SJSA1 (cell line): ENCODE data around the gene GDPD2. TPM values are rescaled to one million over a fixed set of nuclear protein-coding genes. Genes with fewer than 3 reads are reported as not detected.

Experiments
- DNase-seq, 2 experiments: peaks; one replicate each; pipeline ENCODE4 v3.0.0-alpha.2; 2015 to 2020; ENCODE audit warnings: low spot score in 2 of 2, low read depth in 1 of 2
- H3K27ac ChIP-seq: fragments of 250-450 bp; sonication (Bioruptor Pico); 2 replicates; pipeline ENCODE4 v1.5.1; 2020; ENCODE audit warnings: mild to moderate bottlenecking, moderate library complexity
- H3K27me3 ChIP-seq: fragments of 250-450 bp; sonication (Bioruptor Pico); replicated peaks from 2 replicates; pipeline ENCODE4 v1.5.1; 2020; ENCODE audit warnings: mild to moderate bottlenecking, moderate library complexity
- H3K36me3 ChIP-seq: fragments of 250-450 bp; sonication (Bioruptor Pico); 2 replicates; pipeline ENCODE4 v1.5.1; 2020; ENCODE audit warnings: mild to moderate bottlenecking
- H3K4me1 ChIP-seq: fragments of 250-450 bp; sonication (Bioruptor Pico); replicated peaks from 2 replicates; pipeline ENCODE4 v1.6.1; 2021; ENCODE audit warnings: mild to moderate bottlenecking
- H3K4me3 ChIP-seq: fragments of 250-450 bp; sonication (Bioruptor Pico); 2 replicates; pipeline ENCODE4 v1.5.1; 2020; ENCODE audit warnings: mild to moderate bottlenecking
- H3K9me3 ChIP-seq: fragments of 250-450 bp; sonication (Bioruptor Pico); replicated peaks from 2 replicates; pipeline ENCODE4 v1.5.1; 2020; ENCODE audit warnings: mild to moderate bottlenecking
- total RNA-seq: library from RNA; depleted of rRNA; stranded (reverse); fragments of >200 nt; shearing (Covaris generic); gene quantifications from 2 replicates; pipeline ENCODE4 v1.2.3, GENCODE V29; 2014

Gene GDPD2
- total RNA-seq, 1 experiment from 2014 or later: 0.05 TPM

GRCh38 chrX:70470850-70471289, 47.8 kb downstream of the GDPD2 start:
- DNase-seq: no peak
- H3K27me3 ChIP-seq: no peaks in the 10 kb centered on the region
- no peak overlapping the region for H3K4me3 ChIP-seq
- no peaks in the 10 kb centered on the region for H3K9me3 ChIP-seq
- H3K36me3 ChIP-seq: no peaks in the 10 kb centered on the region
- peaks cover 8% of the 10 kb centered on the region for H3K4me1 ChIP-seq
- no peak overlapping the region for H3K27ac ChIP-seq

DNA sequence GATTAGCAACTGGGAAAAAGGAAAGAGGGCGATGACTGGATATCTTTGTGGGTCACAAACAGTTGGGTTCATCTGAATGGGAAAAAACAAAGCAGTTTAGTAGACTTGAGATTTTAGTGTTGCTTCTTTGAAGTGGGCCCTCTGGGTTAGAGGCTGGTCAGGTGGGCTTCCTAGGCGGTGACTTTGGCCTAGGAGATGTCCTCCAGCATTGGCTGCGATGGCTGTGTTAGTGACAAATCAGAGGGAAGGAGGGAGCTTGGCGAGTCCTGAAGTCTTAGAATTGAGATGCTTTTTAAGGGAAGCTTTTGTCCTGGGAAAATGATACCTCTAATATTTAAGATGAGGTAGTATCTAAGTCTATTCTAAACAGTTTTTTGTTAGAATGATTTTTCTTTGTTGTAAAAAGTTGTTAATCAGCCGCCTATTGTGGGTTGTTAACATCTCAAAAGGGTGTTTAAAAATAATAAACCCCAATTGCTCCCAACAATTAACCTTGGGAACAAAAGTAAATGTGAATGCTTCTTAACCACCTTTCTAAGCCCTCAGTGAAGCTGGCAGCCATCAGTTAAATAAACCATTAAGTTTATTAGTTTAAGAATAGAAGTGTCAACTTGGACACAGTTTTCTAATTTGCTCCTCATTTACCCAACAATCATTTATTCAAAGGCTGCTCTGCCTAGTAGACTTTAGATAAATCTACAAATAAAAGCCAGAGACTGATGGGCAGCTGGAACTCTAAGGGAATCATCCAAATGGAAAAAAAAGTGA, 53.2 kb downstream of the GDPD2 start:
- Histone ChIP-seq H3K4me1 (peaks cover 54% of the 10 kb centered on the region), H3K27me3 (no peaks in the 10 kb centered on the region), H3K27ac (peak overlapping the region; percentile 92), H3K4me3 (no peak overlapping the region), H3K9me3 (no peaks in the 10 kb centered on the region), H3K36me3 (peaks cover 8% of the 10 kb centered on the region; the same call in 1 of the 2 replicates)
- no peak for DNase-seq

DNA sequence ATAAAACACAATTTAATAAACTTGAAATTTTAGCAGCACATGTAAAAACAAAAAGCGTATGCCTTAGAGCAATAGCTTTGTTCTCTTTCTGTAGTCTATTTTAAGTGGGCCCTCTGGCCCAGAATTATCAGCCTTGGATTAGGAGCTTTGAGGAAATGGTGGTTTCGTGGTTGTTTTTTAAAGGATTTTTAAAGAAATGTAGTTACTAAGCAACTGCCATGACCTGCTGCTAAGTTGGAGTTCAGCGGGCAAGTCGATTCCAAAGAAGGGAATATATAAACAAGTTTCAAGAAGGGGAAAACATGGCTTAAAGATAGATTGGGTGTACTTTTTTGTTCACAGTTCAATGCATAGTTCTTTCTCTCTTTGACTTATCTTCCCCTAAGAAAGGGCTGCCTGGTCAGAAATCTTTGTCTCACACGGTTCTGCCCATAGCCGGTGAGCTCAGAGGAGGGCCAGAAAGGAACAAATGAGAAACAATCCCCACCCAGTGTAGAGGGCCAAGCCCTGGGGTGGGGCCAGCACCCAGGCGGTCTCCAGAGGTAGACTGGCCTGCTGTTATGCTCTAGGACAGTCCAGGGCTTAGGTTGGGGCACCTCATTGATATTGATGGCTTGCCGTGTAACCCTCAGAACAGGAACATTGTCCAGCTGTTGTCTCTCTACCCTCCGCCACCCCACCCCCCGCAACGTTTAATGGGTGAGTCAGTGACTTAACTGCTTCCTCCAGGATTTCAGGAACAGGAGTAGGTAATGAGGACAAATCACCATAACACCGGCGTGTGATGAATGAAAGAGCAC, 54.0 kb downstream of the GDPD2 start:
- no peaks in the 10 kb centered on the region for H3K9me3 ChIP-seq
- peak; percentile 75 to 76 for DNase-seq
- H3K27me3 ChIP-seq: no peaks in the 10 kb centered on the region
- peak overlapping the region; percentile 92 for H3K27ac ChIP-seq
- peak overlapping the region; percentile 4; the same call in 1 of the 2 replicates for H3K4me3 ChIP-seq
- peaks cover 10% of the 10 kb centered on the region; the same call in 1 of the 2 replicates for H3K36me3 ChIP-seq
- H3K4me1 ChIP-seq: peaks cover 54% of the 10 kb centered on the region

DNA sequence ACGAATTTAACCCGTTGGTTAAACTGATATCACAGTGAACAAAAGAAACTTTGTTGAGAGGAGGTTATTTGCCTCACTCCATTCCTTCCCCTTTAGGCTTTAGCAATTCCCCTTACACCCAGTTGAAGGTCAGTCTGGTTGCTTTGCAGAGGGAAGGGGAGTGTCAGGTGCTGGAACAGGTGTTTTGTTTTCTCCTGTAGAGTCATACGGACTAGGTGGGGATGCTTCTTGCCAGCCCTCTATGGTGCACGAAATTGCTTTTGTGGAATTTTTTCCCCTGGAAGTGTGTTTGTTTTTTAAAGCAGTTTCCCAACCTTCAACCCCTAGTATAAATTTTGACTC, 54.6 kb downstream of the GDPD2 start:
- no peaks in the 10 kb centered on the region for H3K9me3 ChIP-seq
- H3K27ac ChIP-seq: peak overlapping the region; percentile 92
- H3K36me3 ChIP-seq: peaks cover 11% of the 10 kb centered on the region; the same call in 1 of the 2 replicates
- no peak for DNase-seq
- H3K4me1 ChIP-seq: peaks cover 54% of the 10 kb centered on the region
- H3K4me3 ChIP-seq: peak overlapping the region; percentile 4; the same call in 1 of the 2 replicates
- H3K27me3 ChIP-seq: no peaks in the 10 kb centered on the region

- H3K27ac ChIP-seq: peak overlapping the region; percentile 92
- DNase-seq: no peak
- no peak overlapping the region for H3K4me3 ChIP-seq
- H3K9me3 ChIP-seq: no peaks in the 10 kb centered on the region
- peaks cover 11% of the 10 kb centered on the region; the same call in 1 of the 2 replicates for H3K36me3 ChIP-seq
- H3K4me1 ChIP-seq: peaks cover 54% of the 10 kb centered on the region
- H3K27me3 ChIP-seq: no peaks in the 10 kb centered on the region
These were observed 55.6 kb downstream of the GDPD2 start for GRCh38 chrX:70478526-70479245.

DNA sequence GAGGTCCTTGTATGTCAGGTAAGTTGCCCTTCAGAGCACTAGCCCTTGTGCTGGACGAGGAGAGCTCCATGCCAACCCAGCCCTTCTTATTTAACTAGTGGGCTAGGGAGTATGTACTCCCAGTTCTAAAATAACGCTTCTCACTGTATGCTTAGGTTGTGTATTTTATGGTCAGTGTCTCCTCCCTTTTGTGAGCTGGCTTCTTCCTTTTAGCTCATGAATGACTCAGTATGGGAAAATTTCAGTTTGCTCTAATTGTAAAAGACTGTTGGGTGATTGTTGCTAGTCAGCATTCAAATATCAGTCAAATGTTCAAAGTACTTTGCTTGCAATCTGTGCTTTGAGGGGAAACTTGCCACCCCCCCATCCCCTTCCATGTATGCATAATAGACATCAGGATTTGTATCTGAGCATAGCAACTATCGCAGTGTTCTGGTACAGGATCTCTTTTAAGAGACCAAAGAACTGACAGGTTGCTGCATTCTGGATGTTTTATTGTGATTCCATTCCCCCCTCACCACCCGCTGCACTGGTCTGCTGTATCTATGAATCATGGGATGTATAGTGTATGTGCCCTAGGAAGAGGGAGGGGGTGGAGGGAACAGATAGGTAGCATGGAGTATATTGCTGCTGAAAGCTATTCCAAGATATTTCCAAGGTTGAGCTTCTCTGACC, 56.3 kb downstream of the GDPD2 start:
- Histone ChIP-seq H3K27me3 (no peaks in the 10 kb centered on the region), H3K4me3 (no peak overlapping the region), H3K27ac (peak overlapping the region; percentile 92)

DNA sequence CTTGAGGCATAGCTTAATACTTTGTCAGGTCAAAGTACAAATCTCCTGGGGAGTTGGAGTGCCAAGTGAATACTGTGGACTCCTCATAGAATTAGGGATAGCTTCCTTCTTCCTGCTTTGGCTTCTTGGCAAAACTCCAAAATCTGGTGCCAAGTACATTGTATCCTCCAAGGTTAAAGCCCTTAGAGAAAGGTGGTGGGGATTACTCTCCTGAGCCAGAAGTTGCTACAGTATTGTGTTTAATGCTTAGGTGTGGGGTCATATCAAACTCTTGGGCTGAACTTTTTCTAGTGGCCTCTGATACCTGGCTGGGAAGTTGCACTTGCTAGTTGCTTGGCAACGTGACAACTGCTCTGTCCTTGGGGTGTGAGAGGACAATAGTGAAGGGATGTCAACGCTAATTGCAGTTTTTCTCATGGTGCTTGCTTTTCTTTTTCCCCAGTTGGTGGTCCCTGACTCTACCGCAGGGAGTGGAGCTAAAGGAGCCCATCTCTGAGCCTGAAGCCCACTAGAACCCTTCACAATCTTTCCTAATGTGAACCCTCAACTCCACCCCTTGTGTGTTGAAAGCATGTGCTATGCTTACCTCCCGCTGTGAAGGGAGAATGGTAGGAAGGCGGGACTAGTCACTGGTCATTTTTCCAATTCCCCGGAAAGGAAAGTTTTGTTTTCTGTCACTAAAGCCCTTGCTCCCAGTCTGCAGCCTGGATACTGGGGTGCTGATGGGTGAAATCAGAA, 57.0 kb downstream of the GDPD2 start:
- H3K27me3 ChIP-seq: no peaks in the 10 kb centered on the region
- peaks cover 11% of the 10 kb centered on the region; the same call in 1 of the 2 replicates for H3K36me3 ChIP-seq
- H3K27ac ChIP-seq: peak overlapping the region; percentile 92
- DNase-seq: no peak
- H3K4me1 ChIP-seq: peaks cover 54% of the 10 kb centered on the region
- H3K9me3 ChIP-seq: no peaks in the 10 kb centered on the region
- no peak overlapping the region for H3K4me3 ChIP-seq

More for the DNA sequence above, 56.3 kb downstream of the GDPD2 start:
- Histone ChIP-seq H3K36me3 (peaks cover 11% of the 10 kb centered on the region; the same call in 1 of the 2 replicates), H3K4me1 (peaks cover 54% of the 10 kb centered on the region), H3K9me3 (no peaks in the 10 kb centered on the region)
- DNase-seq: peak; percentile 40 to 77

- H3K4me3 ChIP-seq: no peak overlapping the region
- H3K9me3 ChIP-seq: no peaks in the 10 kb centered on the region
- H3K4me1 ChIP-seq: peaks cover 49% of the 10 kb centered on the region
- no peak overlapping the region for H3K27ac ChIP-seq
- H3K36me3 ChIP-seq: peaks cover 11% of the 10 kb centered on the region; the same call in 1 of the 2 replicates
- no peak for DNase-seq
- H3K27me3 ChIP-seq: no peaks in the 10 kb centered on the region
These were observed 57.5 kb downstream of the GDPD2 start for GRCh38 chrX:70480660-70481018.

DNA sequence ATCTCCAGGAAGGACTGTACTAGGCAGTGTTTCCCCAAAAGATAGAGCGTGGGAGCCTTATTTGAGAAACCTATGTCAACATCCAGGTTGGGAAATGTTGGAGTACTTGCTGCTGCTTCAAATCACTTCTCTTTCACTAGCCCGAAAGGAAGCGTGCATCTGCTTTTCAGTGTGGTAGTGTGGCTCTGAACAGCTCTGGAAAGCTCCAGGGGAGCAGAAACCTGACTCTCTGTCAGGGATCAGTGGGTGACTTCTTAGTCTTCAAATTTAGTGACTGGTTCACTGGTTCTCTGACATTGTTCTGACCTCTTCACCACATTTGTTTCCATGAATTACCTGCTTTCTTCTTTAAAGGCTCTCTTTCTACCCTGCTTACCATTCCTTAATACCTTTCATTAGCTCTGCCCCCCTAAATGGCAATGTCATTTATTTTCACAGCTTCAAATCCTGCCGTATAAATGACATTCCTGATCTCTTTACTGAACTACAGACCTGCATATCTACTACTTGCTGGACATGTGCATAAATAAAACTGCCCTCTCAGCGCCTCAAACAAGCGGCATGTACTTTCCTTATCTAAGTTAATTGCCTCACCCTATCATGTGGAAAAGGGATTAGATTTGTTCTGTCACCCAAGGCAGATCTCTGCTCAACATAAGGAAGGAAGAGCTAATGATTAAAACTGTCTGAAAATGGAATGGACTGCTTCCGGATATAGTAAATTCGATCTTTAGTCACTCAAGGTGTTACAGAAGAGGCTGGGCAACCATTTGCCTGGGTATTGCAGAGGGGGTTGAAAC, 58.6 kb downstream of the GDPD2 start:
- DNase-seq: no peak
- Histone ChIP-seq H3K4me3 (no peak overlapping the region), H3K27ac (no peak overlapping the region)

GRCh38 chrX:70482300-70482699, 59.2 kb downstream of the GDPD2 start:
- Histone ChIP-seq H3K9me3 (no peaks in the 10 kb centered on the region), H3K4me1 (peaks cover 32% of the 10 kb centered on the region), H3K36me3 (peaks cover 11% of the 10 kb centered on the region; the same call in 1 of the 2 replicates), H3K4me3 (no peak overlapping the region), H3K27ac (no peak overlapping the region), H3K27me3 (no peaks in the 10 kb centered on the region)
- DNase-seq: no peak

More for the DNA sequence above, 58.6 kb downstream of the GDPD2 start:
- H3K36me3 ChIP-seq: peaks cover 11% of the 10 kb centered on the region; the same call in 1 of the 2 replicates
- no peaks in the 10 kb centered on the region for H3K27me3 ChIP-seq
- no peaks in the 10 kb centered on the region for H3K9me3 ChIP-seq
- H3K4me1 ChIP-seq: peaks cover 39% of the 10 kb centered on the region
